GM13976 (cell line): ENCODE data around the gene UMPS.
"Not testable (repeated sequence)": the region's sequence is repeated elsewhere in the genome, so short reads cannot be mapped to it uniquely, and the experiment has no call there.

Experiments used
- DNase-seq: peaks from one replicate; pipeline ENCODE4 v3.0.0; 2012; ENCODE audit warnings: low spot score
- CTCF ChIP-seq: IDR thresholded peaks from 2 replicates; pipeline ENCODE4 v1.5.1; 2012; ENCODE audit warnings: borderline replicate concordance, mild to moderate bottlenecking; ENCODE audit not compliant: insufficient read depth; ENCODE audit errors: extremely low read depth, missing control alignments, control extremely low read depth
- in situ Hi-C: fragments of 300-500 bp; cut with MboI; formaldehyde crosslinking; loops from one replicate; pipeline ENCODE4 v1.12.0; 2022; ENCODE audit warnings: low sequenced_read_pairs, mixed read lengths, inconsistent platforms; ENCODE audit not compliant: unreplicated experiment

Gene UMPS

DNA sequence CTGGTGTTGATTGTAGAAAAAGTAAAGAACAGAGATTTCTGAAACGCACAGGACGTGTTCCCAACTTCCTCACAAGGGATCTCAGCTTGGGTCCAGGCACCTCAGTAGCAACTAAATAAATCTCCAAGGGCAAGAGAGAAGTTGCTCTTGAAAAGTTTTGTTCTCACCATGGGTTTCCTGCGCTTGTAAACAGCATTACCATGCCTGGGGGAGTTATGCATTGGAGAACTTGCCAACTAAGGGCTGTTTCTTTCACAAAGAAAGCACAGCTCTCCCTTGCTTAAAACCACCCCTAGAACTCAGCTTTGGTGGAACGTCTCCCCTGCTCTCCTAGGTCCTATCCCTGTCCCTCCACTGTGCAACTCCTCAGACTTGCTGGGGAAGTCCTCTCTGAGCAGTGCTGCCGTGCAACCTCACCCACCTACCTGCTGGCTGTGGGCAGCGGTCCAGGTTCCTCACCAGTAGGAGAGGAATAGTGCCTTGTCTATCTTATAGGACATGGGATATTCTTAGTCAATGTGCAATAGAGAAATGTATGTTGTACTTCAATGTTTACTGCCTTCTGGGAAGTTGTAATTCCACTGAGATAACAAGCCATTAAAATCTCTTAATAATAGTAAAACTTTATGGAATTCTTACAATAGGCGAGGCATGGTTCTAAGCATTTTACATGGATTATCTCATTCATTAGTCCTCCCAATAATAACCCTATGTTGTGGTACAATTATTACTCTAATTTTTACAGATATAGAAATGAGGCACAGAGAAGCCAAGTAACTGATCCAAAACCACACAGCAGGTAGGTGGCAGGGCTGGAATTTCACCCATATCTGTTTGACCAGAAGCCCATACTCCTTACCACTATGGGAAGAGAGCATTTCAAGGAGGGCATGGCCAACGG lies 51.5 kb downstream of the UMPS start:
- no peak for DNase-seq
- TF ChIP-seq CTCF = no peak
- in situ Hi-C loops = no loop called here

GRCh38 chr3:124782377-124782712 lies 52.1 kb downstream of the UMPS start:
- DNase-seq, in situ Hi-C loops: not testable (repeated sequence)

DNA sequence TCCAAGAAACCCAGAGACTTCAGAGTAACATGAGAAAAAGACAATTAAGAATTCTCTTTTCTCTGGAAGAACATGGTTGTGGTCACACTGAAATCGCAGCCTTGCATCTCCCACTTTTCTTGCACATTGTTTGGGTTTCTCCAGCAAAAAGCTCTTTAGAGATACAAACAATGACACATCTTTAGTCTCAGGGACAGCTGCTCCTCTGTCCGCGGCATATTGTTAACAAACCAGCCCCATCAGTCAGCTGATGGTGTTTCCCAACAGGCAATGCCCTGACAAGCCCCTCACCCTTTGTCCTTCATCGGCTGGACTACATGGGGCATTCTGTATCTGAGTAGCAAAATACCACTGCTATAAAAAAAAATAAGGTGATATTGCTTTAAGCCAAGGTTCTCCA lies 53.4 kb downstream of the UMPS start:
- no peak for TF ChIP-seq CTCF
- no peak for DNase-seq
- in situ Hi-C loops = no loop called here

GRCh38 chr3:124784686-124785382 lies 54.6 kb downstream of the UMPS start:
- no peak for DNase-seq
- in situ Hi-C loops = no loop called here

DNA sequence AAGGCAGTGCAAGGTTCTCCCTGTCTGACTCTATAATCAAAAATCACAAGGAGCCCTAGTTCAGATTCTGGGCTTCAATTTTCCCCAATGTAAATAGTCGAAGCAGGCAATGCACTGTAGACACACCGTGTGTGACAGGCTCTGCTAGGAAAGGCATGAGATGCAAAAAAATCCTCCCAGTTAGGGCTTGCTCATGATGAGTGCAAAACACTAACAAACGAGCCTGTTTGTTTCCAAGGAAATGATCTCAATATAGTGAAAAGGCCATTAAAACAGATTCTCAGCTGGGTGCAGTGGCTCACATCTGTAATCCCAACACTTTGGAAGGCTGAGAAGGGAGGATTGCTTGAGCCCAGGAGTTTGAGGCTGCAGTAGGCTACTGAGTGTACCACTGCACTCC lies 55.7 kb downstream of the UMPS start:
- DNase-seq = no peak
- in situ Hi-C loops = no loop called here
- TF ChIP-seq CTCF = no peak

More at GRCh38 chr3:124784686-124785382, 54.6 kb downstream of the UMPS start:
- TF ChIP-seq CTCF = no peak

GRCh38 chr3:124786511-124787241 lies 56.4 kb downstream of the UMPS start:
- TF ChIP-seq CTCF = no peak
- in situ Hi-C loops = no loop called here
- no peak for DNase-seq
